ENCODE data around the gene SLC15A1.

- TF ChIP-seq POLR2A (IDR thresholded peaks at IDR 0.05) (no peak), CTCF (IDR thresholded peaks at IDR 0.05 in 8 of 11, conservative IDR thresholded peaks at IDR 0.05 in 3 of 11) (no peak), POLR2AphosphoS5 (IDR thresholded peaks at IDR 0.05) (no peak)
Observed at GRCh38 chr13:98741741-98742435, 10.6 kb downstream of the SLC15A1 start.
